Body of pancreas (tissue), 4 donors: ENCODE results near the gene LRRC2.

Experiments
- POLR2A ChIP-seq, 3 donors: fragments of 450-650 bp; IDR thresholded peaks; one replicate each; pipeline ENCODE4 v1.6.1; 2016; ENCODE audit warnings: antibody characterized with exemption in 3 of 3, mild to moderate bottlenecking in 2 of 3
- TF ChIP-seq, protein P1 (sequence below), 7 experiments: fragments of 450-650 bp in 4 of 7; fragments of 200-600 bp in 3 of 7; sonication (generic) in 3 of 7; IDR thresholded peaks; one replicate each; pipeline ENCODE4 v1.5.1; 2016 to 2019; ENCODE audit warnings: antibody characterized with exemption in 7 of 7

GRCh38 chr3:46557814-46558183, 8.3 kb downstream of the LRRC2 start:
- TF ChIP-seq, protein P1, sequence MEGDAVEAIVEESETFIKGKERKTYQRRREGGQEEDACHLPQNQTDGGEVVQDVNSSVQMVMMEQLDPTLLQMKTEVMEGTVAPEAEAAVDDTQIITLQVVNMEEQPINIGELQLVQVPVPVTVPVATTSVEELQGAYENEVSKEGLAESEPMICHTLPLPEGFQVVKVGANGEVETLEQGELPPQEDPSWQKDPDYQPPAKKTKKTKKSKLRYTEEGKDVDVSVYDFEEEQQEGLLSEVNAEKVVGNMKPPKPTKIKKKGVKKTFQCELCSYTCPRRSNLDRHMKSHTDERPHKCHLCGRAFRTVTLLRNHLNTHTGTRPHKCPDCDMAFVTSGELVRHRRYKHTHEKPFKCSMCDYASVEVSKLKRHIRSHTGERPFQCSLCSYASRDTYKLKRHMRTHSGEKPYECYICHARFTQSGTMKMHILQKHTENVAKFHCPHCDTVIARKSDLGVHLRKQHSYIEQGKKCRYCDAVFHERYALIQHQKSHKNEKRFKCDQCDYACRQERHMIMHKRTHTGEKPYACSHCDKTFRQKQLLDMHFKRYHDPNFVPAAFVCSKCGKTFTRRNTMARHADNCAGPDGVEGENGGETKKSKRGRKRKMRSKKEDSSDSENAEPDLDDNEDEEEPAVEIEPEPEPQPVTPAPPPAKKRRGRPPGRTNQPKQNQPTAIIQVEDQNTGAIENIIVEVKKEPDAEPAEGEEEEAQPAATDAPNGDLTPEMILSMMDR (IDR thresholded peaks at IDR 0.05): no peak
- no peak for TF ChIP-seq POLR2A (IDR thresholded peaks at IDR 0.05)
